NT2/D1 (cell line): ENCODE data around the gene ABR.
A peak's percentile ranks its signal among the peaks of the same experiment; 100 is the strongest.

Experiments used
- DNase-seq: peaks from one replicate; pipeline ENCODE4 v3.0.0-alpha.2; 2011; ENCODE audit warnings: low read depth, low spot score
- H3K27me3 ChIP-seq: 2 replicates; pipeline ENCODE4 v1.6.0; 2011; ENCODE audit warnings: mild to moderate bottlenecking; ENCODE audit not compliant: insufficient read length, insufficient read depth
- H3K36me3 ChIP-seq: 2 replicates; pipeline ENCODE4 v1.6.1; 2011; ENCODE audit warnings: mild to moderate bottlenecking, low read length, mixed read lengths; ENCODE audit not compliant: insufficient read depth, insufficient read length
- H3K4me1 ChIP-seq: 2 replicates; pipeline ENCODE4 v1.5.1; 2011; ENCODE audit not compliant: insufficient read depth, insufficient read length
- H3K4me3 ChIP-seq: 2 replicates; pipeline ENCODE4 v1.5.1; 2011; ENCODE audit warnings: low read depth; ENCODE audit not compliant: insufficient read length
- H3K9ac ChIP-seq: 2 replicates; pipeline ENCODE4 v1.6.0; 2011; ENCODE audit warnings: low read depth; ENCODE audit not compliant: insufficient read length
- H3K9me3 ChIP-seq: 2 replicates; pipeline ENCODE4 v1.5.1; 2011; ENCODE audit warnings: mild to moderate bottlenecking, low read length; ENCODE audit not compliant: insufficient read depth
- SUZ12 ChIP-seq: IDR thresholded peaks from 2 replicates; pipeline ENCODE4 v1.6.1; 2011; ENCODE audit not compliant: insufficient read length, insufficient read depth; ENCODE audit errors: extremely low read depth
- YY1 ChIP-seq: IDR thresholded peaks from 2 replicates; pipeline ENCODE4 v1.6.1; 2011; ENCODE audit not compliant: insufficient read length, insufficient read depth
- ZNF274 ChIP-seq: IDR thresholded peaks from 2 replicates; pipeline ENCODE4 v1.6.1; 2011; ENCODE audit warnings: mild to moderate bottlenecking, low read depth, low read length

ABR gene

DNA sequence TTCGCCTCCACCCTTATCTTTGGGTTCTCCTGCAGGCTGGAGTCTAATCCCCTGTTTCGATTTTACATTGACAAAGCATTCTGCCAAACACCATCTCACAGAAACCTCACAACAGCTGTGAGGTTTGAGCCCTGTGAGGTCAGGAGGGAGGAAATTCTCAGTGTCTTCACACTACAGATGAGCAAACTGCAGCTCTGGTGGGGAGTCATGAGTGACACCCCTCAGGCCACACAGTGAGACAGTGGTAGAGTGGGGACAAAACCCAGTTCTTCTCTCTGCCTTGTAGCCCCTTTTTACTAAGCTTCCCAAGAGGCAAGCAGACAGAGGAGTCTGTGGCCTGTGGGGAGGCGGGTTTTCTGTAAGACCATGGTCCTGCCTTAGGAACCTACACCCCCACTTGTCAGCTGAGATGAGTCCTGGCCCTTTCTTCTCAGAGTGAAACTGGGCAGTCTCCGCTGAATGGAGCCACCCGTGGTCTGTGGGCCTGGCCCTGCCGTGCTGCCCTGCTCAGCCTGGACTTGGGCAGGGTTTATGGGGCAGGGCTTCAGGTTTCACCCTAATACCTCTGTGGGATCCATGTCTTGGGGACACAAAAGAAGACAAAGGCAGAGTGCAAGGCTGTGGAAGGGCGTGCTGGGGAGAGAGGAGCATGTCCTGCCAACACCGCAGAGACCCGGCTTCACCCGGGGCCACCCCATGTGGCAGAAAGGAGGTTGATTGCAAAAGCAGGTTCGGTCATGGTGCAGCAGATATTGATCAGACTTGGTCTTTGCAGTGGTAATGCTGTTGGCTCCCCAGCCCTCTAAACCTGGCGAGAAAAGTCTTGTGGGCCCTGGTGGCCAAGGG lies 59.0 kb downstream of the ABR start:
- DNase-seq, result no peak
- TF ChIP-seq YY1, result no peak
- TF ChIP-seq ZNF274, result no peak
- TF ChIP-seq SUZ12, result no peak
- Histone ChIP-seq H3K4me1 (peaks cover 11% of the 10 kb centered on the region), H3K9ac (no peak overlapping the region), H3K4me3 (no peak overlapping the region), H3K27me3 (no peaks in the 10 kb centered on the region), H3K9me3 (peaks cover 4% of the 10 kb centered on the region; the same call in 1 of the 2 replicates), H3K36me3 (no peaks in the 10 kb centered on the region)

- no peaks in the 10 kb centered on the region for H3K27me3 ChIP-seq
- H3K4me1 ChIP-seq, result peaks cover 11% of the 10 kb centered on the region
- DNase-seq, result no peak
- no peak overlapping the region for H3K4me3 ChIP-seq
- TF ChIP-seq ZNF274 (no peak), YY1 (no peak), SUZ12 (no peak)
- no peak overlapping the region for H3K9ac ChIP-seq
- no peaks in the 10 kb centered on the region for H3K36me3 ChIP-seq
- H3K9me3 ChIP-seq, result peaks cover 4% of the 10 kb centered on the region; the same call in 1 of the 2 replicates
These were observed 59.9 kb downstream of the ABR start for GRCh38 chr17:1119924-1120323.

DNA sequence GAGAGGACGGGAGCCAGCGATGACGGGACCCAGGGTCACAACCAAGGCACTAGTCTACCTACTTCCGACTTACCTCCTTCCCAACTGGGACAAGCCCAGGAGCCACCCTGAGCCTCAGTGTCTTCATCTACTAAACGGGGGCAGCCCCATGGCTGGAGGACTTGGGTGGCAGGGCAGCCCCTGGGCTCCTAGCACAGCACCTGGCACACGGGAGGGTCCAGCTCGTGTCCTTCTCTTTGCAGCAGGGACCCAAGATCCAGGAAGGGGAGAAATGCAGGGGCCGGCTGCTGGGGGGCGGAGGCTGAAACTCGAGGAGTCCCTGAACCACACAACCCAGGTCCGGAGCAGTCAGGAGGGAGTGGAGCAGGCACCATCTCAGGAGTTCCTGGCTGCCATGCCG lies 63.2 kb downstream of the ABR start:
- H3K9ac ChIP-seq, result no peak overlapping the region
- H3K4me1 ChIP-seq, result peaks cover 15% of the 10 kb centered on the region
- H3K9me3 ChIP-seq, result peaks cover 4% of the 10 kb centered on the region; the same call in 1 of the 2 replicates
- no peaks in the 10 kb centered on the region for H3K27me3 ChIP-seq
- no peaks in the 10 kb centered on the region for H3K36me3 ChIP-seq
- TF ChIP-seq SUZ12 (no peak), ZNF274 (no peak), YY1 (no peak)
- H3K4me3 ChIP-seq, result no peak overlapping the region
- no peak for DNase-seq

- Histone ChIP-seq H3K9ac (no peak overlapping the region), H3K4me1 (peaks cover 25% of the 10 kb centered on the region), H3K27me3 (peaks cover 10% of the 10 kb centered on the region), H3K9me3 (peaks cover 4% of the 10 kb centered on the region; the same call in 1 of the 2 replicates), H3K4me3 (no peak overlapping the region), H3K36me3 (no peaks in the 10 kb centered on the region)
- TF ChIP-seq YY1 (no peak), SUZ12 (no peak), ZNF274 (no peak)
- DNase-seq, result no peak
These were observed 66.9 kb downstream of the ABR start for GRCh38 chr17:1112875-1113274.

DNA sequence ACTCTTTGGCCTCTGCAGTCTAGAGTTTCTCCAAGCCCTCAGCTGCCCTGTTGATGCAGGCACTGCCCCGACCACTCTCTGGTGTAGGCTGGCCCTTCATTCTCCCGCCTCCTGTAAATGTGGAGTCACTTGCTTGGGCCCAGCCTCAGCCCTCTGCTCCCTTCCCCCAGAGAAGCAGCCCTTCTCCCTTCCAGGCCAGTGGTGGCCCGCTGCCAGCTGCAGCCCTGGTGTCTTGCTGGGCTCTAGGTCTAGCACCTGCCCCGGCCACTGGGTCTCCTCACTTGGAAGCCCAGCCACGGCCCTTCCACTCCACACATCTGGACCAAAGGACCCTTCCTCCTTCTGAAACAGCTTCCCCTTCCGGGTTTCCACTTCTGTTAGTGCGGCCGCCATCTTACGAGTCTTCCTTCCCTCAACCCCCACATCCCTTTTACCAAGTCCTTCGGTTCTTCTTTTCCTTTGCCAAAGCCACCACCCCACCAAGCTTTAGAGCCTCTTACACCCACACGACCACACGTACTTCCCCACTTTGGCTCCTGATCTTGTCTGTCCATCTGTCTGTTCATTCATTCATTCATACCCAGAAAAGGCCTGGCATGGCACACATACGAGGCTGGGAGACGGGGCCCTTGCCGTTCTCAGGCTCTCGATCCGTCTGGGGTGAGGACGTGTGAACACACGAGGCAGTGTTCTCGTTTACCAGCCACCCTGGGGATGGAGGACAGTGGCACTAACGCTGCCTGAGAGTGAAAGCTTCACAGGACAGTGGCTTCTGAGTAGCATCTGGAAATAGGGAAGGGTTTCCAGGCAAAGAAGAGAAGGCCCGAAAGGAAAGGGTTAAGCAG lies 68.0 kb downstream of the ABR start:
- Histone ChIP-seq H3K9ac (peak overlapping the region; percentile 61), H3K4me1 (peaks cover 25% of the 10 kb centered on the region), H3K27me3 (peaks cover 20% of the 10 kb centered on the region), H3K4me3 (no peak overlapping the region), H3K9me3 (no peaks in the 10 kb centered on the region; the same call in 1 of the 2 replicates), H3K36me3 (peaks cover 9% of the 10 kb centered on the region)
- TF ChIP-seq SUZ12 (no peak), YY1 (no peak), ZNF274 (no peak)
- DNase-seq, result no peak

GRCh38 chr17:1110862-1111598 lies 68.8 kb downstream of the ABR start:
- no peak overlapping the region for H3K4me3 ChIP-seq
- TF ChIP-seq ZNF274 (no peak), SUZ12 (no peak), YY1 (no peak)
- H3K4me1 ChIP-seq, result peaks cover 23% of the 10 kb centered on the region
- peaks cover 11% of the 10 kb centered on the region for H3K36me3 ChIP-seq
- no peak for DNase-seq
- H3K27me3 ChIP-seq, result peaks cover 20% of the 10 kb centered on the region
- no peaks in the 10 kb centered on the region; the same call in 1 of the 2 replicates for H3K9me3 ChIP-seq
- peak overlapping the region; percentile 10 for H3K9ac ChIP-seq

- Histone ChIP-seq H3K9me3 (no peaks in the 10 kb centered on the region; the same call in 1 of the 2 replicates), H3K27me3 (peaks cover 20% of the 10 kb centered on the region), H3K4me1 (peaks cover 23% of the 10 kb centered on the region), H3K36me3 (peaks cover 11% of the 10 kb centered on the region), H3K4me3 (no peak overlapping the region), H3K9ac (peak overlapping the region; percentile 10)
- DNase-seq, result no peak
- TF ChIP-seq YY1, result no peak
- no peak for TF ChIP-seq ZNF274
These were observed 69.3 kb downstream of the ABR start for GRCh38 chr17:1110541-1110861.
